BLaER1 (cell line): Measurements from ENCODE around the gene HEG1.
A peak's percentile ranks its signal among the peaks of the same experiment; 100 is the strongest.
"Not testable (repeated sequence)": the region's sequence is repeated elsewhere in the genome, so short reads cannot be mapped to it uniquely, and the experiment has no call there.

Experiments used
- H3K27ac ChIP-seq: shearing (Covaris generic); formaldehyde crosslinking; 2 replicates; pipeline ENCODE4 v1.8.1; 2022
- H3K27me3 ChIP-seq: shearing (Covaris generic); formaldehyde crosslinking; 2 replicates; pipeline ENCODE4 v1.8.1; 2022
- H3K36me3 ChIP-seq: shearing (Covaris generic); formaldehyde crosslinking; 2 replicates; pipeline ENCODE4 v1.8.1; 2022
- H3K4me1 ChIP-seq: shearing (Covaris generic); formaldehyde crosslinking; 2 replicates; pipeline ENCODE4 v1.8.1; 2022
- H3K4me2 ChIP-seq: shearing (Covaris generic); formaldehyde crosslinking; 2 replicates; pipeline ENCODE4 v1.8.1; 2022
- H3K4me3 ChIP-seq: shearing (Covaris generic); formaldehyde crosslinking; 2 replicates; pipeline ENCODE4 v1.8.1; 2022
- H3K9ac ChIP-seq: shearing (Covaris generic); formaldehyde crosslinking; 2 replicates; pipeline ENCODE4 v1.8.1; 2022
- H3K9me3 ChIP-seq: shearing (Covaris generic); formaldehyde crosslinking; 2 replicates; pipeline ENCODE4 v1.8.1; 2022
- H4K20me1 ChIP-seq: shearing (Covaris generic); formaldehyde crosslinking; 2 replicates; pipeline ENCODE4 v1.8.1; 2022
- Cebpa-rat ChIP-seq: shearing (Covaris generic); IDR thresholded peaks from 2 replicates; pipeline ENCODE4 v1.8.1; 2022

The HEG1 gene

GRCh38 chr3:125055913-125056745 is at the start of gene HEG1:
Gene HEG1, minus strand, starts transcription at chr3:125055997. Its CDS starts 107 bp downstream, at chr3:125055890.
- Histone ChIP-seq H3K4me3 (peak within 1 kb of the TSS; percentile 83), H3K4me1 (peaks cover 42% of the 10 kb centered on the region), H3K9ac (peak within 1 kb of the TSS; percentile 80), H3K36me3 (no peaks in the 10 kb centered on the region), H3K27me3 (no peaks in the 10 kb centered on the region), H3K27ac (peak within 1 kb of the TSS; percentile 70), H3K9me3 (no peaks in the 10 kb centered on the region), H4K20me1 (peaks cover 19% of the 10 kb centered on the region), H3K4me2 (peak within 1 kb of the TSS; percentile 92)
- no peak for TF ChIP-seq Cebpa-rat

GRCh38 chr3:125105116-125105515 is 49.3 kb upstream of the HEG1 start:
- Histone ChIP-seq H3K4me1 (peaks cover 28% of the 10 kb centered on the region), H3K9me3 (0 out of 2 replicates have a peak, but pooled peaks cover under 1% of the 10 kb centered on the region), H3K4me2 (no peak overlapping the region), H3K27ac (no peak overlapping the region), H4K20me1 (no peaks in the 10 kb centered on the region), H3K27me3 (no peaks in the 10 kb centered on the region), H3K36me3 (no peaks in the 10 kb centered on the region), H3K9ac (no peak overlapping the region), H3K4me3 (no peak overlapping the region)
- no peak for TF ChIP-seq Cebpa-rat

- Histone ChIP-seq H3K36me3 (no peaks in the 10 kb centered on the region), H3K27me3 (no peaks in the 10 kb centered on the region), H3K4me3 (no peak overlapping the region), H3K27ac (no peak overlapping the region), H3K9me3 (peaks cover 5% of the 10 kb centered on the region; the same call in 1 of the 2 replicates), H3K9ac (no peak overlapping the region), H3K4me2 (no peak overlapping the region), H3K4me1 (peaks cover 23% of the 10 kb centered on the region), H4K20me1 (no peaks in the 10 kb centered on the region)
- TF ChIP-seq Cebpa-rat, result no peak
Observed at GRCh38 chr3:125104639-125105038, 48.8 kb upstream of the HEG1 start.

- Histone ChIP-seq H3K36me3 (no peaks in the 10 kb centered on the region), H3K9ac (no peak overlapping the region), H3K4me1 (peaks cover 11% of the 10 kb centered on the region), H3K27ac (no peak overlapping the region), H3K27me3 (no peaks in the 10 kb centered on the region), H4K20me1 (no peaks in the 10 kb centered on the region), H3K9me3 (peaks cover 17% of the 10 kb centered on the region), H3K4me3 (no peak overlapping the region), H3K4me2 (no peak overlapping the region)
- TF ChIP-seq Cebpa-rat, result no peak
Observed at GRCh38 chr3:125103406-125103805, 47.6 kb upstream of the HEG1 start.

GRCh38 chr3:125102470-125102869 is 46.7 kb upstream of the HEG1 start:
- Histone ChIP-seq H3K27ac (no peak overlapping the region), H4K20me1 (no peaks in the 10 kb centered on the region), H3K9me3 (peaks cover 17% of the 10 kb centered on the region), H3K4me3 (no peak overlapping the region), H3K27me3 (no peaks in the 10 kb centered on the region), H3K9ac (no peak overlapping the region), H3K4me2 (no peak overlapping the region), H3K36me3 (no peaks in the 10 kb centered on the region), H3K4me1 (peaks cover 2% of the 10 kb centered on the region)
- no peak for TF ChIP-seq Cebpa-rat

GRCh38 chr3:125098611-125099291 is 43.0 kb upstream of the HEG1 start:
- Histone ChIP-seq H3K9me3 (peaks cover 17% of the 10 kb centered on the region), H3K27ac (no peak overlapping the region), H3K4me3 (no peak overlapping the region), H3K36me3 (no peaks in the 10 kb centered on the region), H3K9ac (no peak overlapping the region), H3K4me2 (no peak overlapping the region), H3K4me1 (no peaks in the 10 kb centered on the region), H4K20me1 (no peaks in the 10 kb centered on the region), H3K27me3 (no peaks in the 10 kb centered on the region)
- no peak for TF ChIP-seq Cebpa-rat

GRCh38 chr3:125090649-125091048 is 34.9 kb upstream of the HEG1 start:
- no peak for TF ChIP-seq Cebpa-rat
- peaks cover 15% of the 10 kb centered on the region for H3K4me1 ChIP-seq
- H3K9ac ChIP-seq, result no peak overlapping the region
- H3K27ac ChIP-seq, result no peak overlapping the region
- H3K36me3 ChIP-seq, result no peaks in the 10 kb centered on the region
- H3K4me2 ChIP-seq, result no peak overlapping the region
- H3K4me3 ChIP-seq, result no peak overlapping the region
- H3K9me3 ChIP-seq, result peaks cover 16% of the 10 kb centered on the region; the same call in 1 of the 2 replicates
- no peaks in the 10 kb centered on the region for H3K27me3 ChIP-seq
- no peaks in the 10 kb centered on the region for H4K20me1 ChIP-seq

- Histone ChIP-seq H3K9ac (no peak overlapping the region), H3K4me3 (no peak overlapping the region), H3K36me3 (no peaks in the 10 kb centered on the region), H3K4me1 (peaks cover 15% of the 10 kb centered on the region), H3K27me3 (no peaks in the 10 kb centered on the region), H4K20me1 (no peaks in the 10 kb centered on the region), H3K9me3 (peaks cover 16% of the 10 kb centered on the region; the same call in 1 of the 2 replicates), H3K27ac (no peak overlapping the region), H3K4me2 (peak overlapping the region; percentile 39)
- no peak for TF ChIP-seq Cebpa-rat
Observed at GRCh38 chr3:125087768-125088391, 32.1 kb upstream of the HEG1 start.

GRCh38 chr3:125085166-125085565 is 29.4 kb upstream of the HEG1 start:
- TF ChIP-seq Cebpa-rat, result no peak
- H3K4me1 ChIP-seq, result peaks cover 15% of the 10 kb centered on the region
- no peaks in the 10 kb centered on the region for H3K36me3 ChIP-seq
- H4K20me1 ChIP-seq, result no peaks in the 10 kb centered on the region
- no peak overlapping the region for H3K9ac ChIP-seq
- H3K27me3 ChIP-seq, result no peaks in the 10 kb centered on the region
- peaks cover 3% of the 10 kb centered on the region; the same call in 1 of the 2 replicates for H3K9me3 ChIP-seq
- no peak overlapping the region for H3K27ac ChIP-seq
- no peak overlapping the region for H3K4me3 ChIP-seq
- no peak overlapping the region for H3K4me2 ChIP-seq

- Histone ChIP-seq H3K9ac (no peak overlapping the region), H3K4me2 (no peak overlapping the region), H3K36me3 (no peaks in the 10 kb centered on the region), H3K4me1 (peaks cover 17% of the 10 kb centered on the region), H3K27ac (no peak overlapping the region), H3K4me3 (no peak overlapping the region), H4K20me1 (no peaks in the 10 kb centered on the region), H3K27me3 (no peaks in the 10 kb centered on the region), H3K9me3 (no peaks in the 10 kb centered on the region)
- TF ChIP-seq Cebpa-rat, result no peak
Observed at GRCh38 chr3:125083776-125084175, 28.0 kb upstream of the HEG1 start.

GRCh38 chr3:125082339-125082738 is 26.5 kb upstream of the HEG1 start:
- H3K4me2 ChIP-seq, H3K27ac ChIP-seq, H3K36me3 ChIP-seq, H3K4me3 ChIP-seq, H3K27me3 ChIP-seq, H3K9ac ChIP-seq, H4K20me1 ChIP-seq, H3K9me3 ChIP-seq: not testable (repeated sequence)
- peaks cover 20% of the 10 kb centered on the region for H3K4me1 ChIP-seq
